Measurements from ENCODE around the gene WNT9A. TPM values are rescaled to one million over a fixed set of nuclear protein-coding genes. Genes with fewer than 3 reads are reported as not detected.

The WNT9A gene
- polyA plus RNA-seq, 3 donors, result not detected

- peaks cover 0 to 8% (median 0%) of the 10 kb centered on the region in 7 donors for H3K9me3 Mint-ChIP-seq
- peaks cover 9% of the 10 kb centered on the region for H3K4me1 Mint-ChIP-seq
- no peak overlapping the region for H3K27ac ChIP-seq (ENCODE audit: low read depth in 1 of 2, low read length in 2 of 2)
- peaks cover 31 to 37% (median 36%) of the 10 kb centered on the region in 3 donors for H3K27me3 Mint-ChIP-seq (ENCODE audit: low read depth in 3 of 3)
- H3K27me3 ChIP-seq (ENCODE audit: control insufficient read depth in 2 of 2, insufficient read depth in 2 of 2, low read length in 2 of 2), result peaks cover 9 to 33% of the 10 kb centered on the region in 2 donors
- H3K9ac ChIP-seq (ENCODE audit: insufficient read depth, low read length, poor library complexity, severe bottlenecking), result no peak overlapping the region
- H3K27ac Mint-ChIP-seq, result no peak overlapping the region
- no peaks in the 10 kb centered on the region for H3K36me3 Mint-ChIP-seq
- H3K36me3 ChIP-seq (replicated peaks in 1 of 2; ENCODE audit: control insufficient read depth in 1 of 2, insufficient read depth in 2 of 2, low read length in 2 of 2), result no peaks in the 10 kb centered on the region
- intact Hi-C loops (cut with micrococcal nuclease), result no loop called here
- TF ChIP-seq CTCF (IDR thresholded peaks at IDR 0.05), result no peak
- DNase-seq, result no peak
- H3K4me1 ChIP-seq (ENCODE audit: control insufficient read depth in 1 of 2, insufficient read depth in 2 of 2, low read length in 2 of 2), result peaks cover 0 to 10% of the 10 kb centered on the region in 2 donors
- no peak overlapping the region for H3K4me2 ChIP-seq (replicated peaks; ENCODE audit: extremely low read depth, low read length, poor library complexity, severe bottlenecking)
- 94% methylated on average over 22 of the region's 24 CpGs for WGBS (ENCODE audit: insufficient coverage)
- no peaks in the 10 kb centered on the region for H4K20me1 ChIP-seq (ENCODE audit: insufficient read depth, low read length)
- no peaks in the 10 kb centered on the region for H3K79me2 ChIP-seq (ENCODE audit: insufficient read depth, low read length)
- peaks cover 0 to 8% of the 10 kb centered on the region in 2 donors for H3K9me3 ChIP-seq (replicated peaks in 1 of 2; ENCODE audit: control insufficient read depth in 1 of 2, insufficient read depth in 1 of 2, low read length in 2 of 2)
- no peak overlapping the region for H3K4me3 Mint-ChIP-seq
- no peak overlapping the region for H2AFZ ChIP-seq (ENCODE audit: insufficient read depth, low read depth, low read length, poor library complexity, severe bottlenecking)
- H3K4me3 ChIP-seq (replicated peaks in 1 of 3; ENCODE audit: low read depth in 2 of 3, low read length in 3 of 3), result no peak overlapping the region
These were observed 3.4 kb downstream of the WNT9A start for GRCh38 chr1:227944090-227944930.

DNA sequence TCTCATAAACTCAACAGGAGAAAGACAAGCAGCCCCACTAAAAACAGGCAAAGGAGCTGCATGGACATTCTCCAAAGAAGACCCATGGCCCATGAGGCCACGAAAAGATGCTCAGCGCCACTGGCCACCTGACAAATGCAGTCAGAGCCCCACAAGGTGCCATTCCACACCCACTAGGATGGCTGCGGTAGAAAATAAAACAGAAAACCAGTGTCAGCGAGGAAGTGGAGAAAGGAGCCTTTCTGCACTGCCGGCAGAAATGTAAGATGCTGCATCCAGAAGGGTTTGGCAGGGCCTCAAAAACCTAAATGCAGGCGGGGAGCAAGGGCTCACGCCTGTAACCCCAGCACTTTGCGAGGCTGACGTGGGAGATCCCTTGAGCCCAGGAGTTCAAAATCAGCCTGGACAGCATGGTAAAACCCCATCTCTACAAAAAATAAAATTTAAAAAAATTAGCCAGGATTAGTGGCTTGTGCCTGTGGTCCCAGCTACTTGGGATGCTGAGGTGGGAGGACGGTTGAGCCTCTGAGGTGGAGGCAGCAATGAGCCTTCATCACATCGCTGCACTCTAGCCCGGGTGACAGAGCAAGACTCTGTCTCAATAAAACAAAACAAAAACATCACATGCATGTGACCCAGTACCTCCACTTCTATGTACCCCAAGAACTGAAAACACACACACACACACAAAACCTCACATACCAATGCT is 4.2 kb downstream of the WNT9A start:
- Mint-ChIP-seq H3K27ac (no peak overlapping the region), H3K4me1 (peaks cover 8% of the 10 kb centered on the region), H3K36me3 (no peaks in the 10 kb centered on the region), H3K4me3 (no peak overlapping the region), H3K9me3 (peaks cover 0 to 8% (median 0%) of the 10 kb centered on the region in 7 donors), H3K27me3 (ENCODE audit: low read depth in 3 of 3) (peaks cover 24 to 29% (median 28%) of the 10 kb centered on the region in 3 donors)
- no peak for DNase-seq
- Histone ChIP-seq H2AFZ (ENCODE audit: insufficient read depth, low read depth, low read length, poor library complexity, severe bottlenecking) (no peak overlapping the region), H3K36me3 (replicated peaks in 1 of 2; ENCODE audit: control insufficient read depth in 1 of 2, insufficient read depth in 2 of 2, low read length in 2 of 2) (no peaks in the 10 kb centered on the region), H3K9me3 (replicated peaks in 1 of 2; ENCODE audit: control insufficient read depth in 1 of 2, insufficient read depth in 1 of 2, low read length in 2 of 2) (peaks cover 0 to 4% of the 10 kb centered on the region in 2 donors), H3K4me1 (ENCODE audit: control insufficient read depth in 1 of 2, insufficient read depth in 2 of 2, low read length in 2 of 2) (peaks cover 0 to 10% of the 10 kb centered on the region in 2 donors), H4K20me1 (ENCODE audit: insufficient read depth, low read length) (no peaks in the 10 kb centered on the region), H3K27ac (ENCODE audit: low read depth in 1 of 2, low read length in 2 of 2) (no peak overlapping the region), H3K4me3 (replicated peaks in 1 of 3; ENCODE audit: low read depth in 2 of 3, low read length in 3 of 3) (no peak overlapping the region), H3K9ac (ENCODE audit: insufficient read depth, low read length, poor library complexity, severe bottlenecking) (no peak overlapping the region), H3K79me2 (ENCODE audit: insufficient read depth, low read length) (no peaks in the 10 kb centered on the region), H3K27me3 (ENCODE audit: control insufficient read depth in 2 of 2, insufficient read depth in 2 of 2, low read length in 2 of 2) (peaks cover 4 to 26% of the 10 kb centered on the region in 2 donors), H3K4me2 (replicated peaks; ENCODE audit: extremely low read depth, low read length, poor library complexity, severe bottlenecking) (no peak overlapping the region)
- TF ChIP-seq CTCF (IDR thresholded peaks at IDR 0.05), result no peak
- WGBS (ENCODE audit: insufficient coverage), result 97% methylated on average over 5 of the region's 12 CpGs
- intact Hi-C loops (cut with micrococcal nuclease), result no loop called here

Measured in CD14-positive monocyte (primary cell).